H9 (cell line): Measurements from ENCODE around the gene CENPA. TPM values are rescaled to one million over a fixed set of nuclear protein-coding genes. Genes with fewer than 3 reads are reported as not detected.
A peak's percentile ranks its signal among the peaks of the same experiment; 100 is the strongest.

Experiments
- DNase-seq: peaks from one replicate; pipeline ENCODE4 v3.0.0-alpha.2; 2017
- H2AFZ ChIP-seq: one replicate; pipeline ENCODE4 v1.6.1; 2013; ENCODE audit warnings: mild to moderate bottlenecking, low read length, control low read depth, moderate library complexity
- H2AK5ac ChIP-seq: 2 replicates; pipeline ENCODE4 v1.6.1; 2013; ENCODE audit warnings: low read length, control low read depth, mixed read lengths; ENCODE audit not compliant: insufficient read length
- H2BK120ac ChIP-seq: one replicate; pipeline ENCODE4 v1.6.1; 2013; ENCODE audit warnings: low read depth, mild to moderate bottlenecking, low read length, control low read depth, inconsistent platforms; ENCODE audit not compliant: poor library complexity, severe bottlenecking
- H2BK12ac ChIP-seq: 2 replicates; pipeline ENCODE4 v1.6.1; 2013; ENCODE audit warnings: low read length, control low read depth, mixed read lengths, low read depth; ENCODE audit not compliant: insufficient read length
- H2BK15ac ChIP-seq: 2 replicates; pipeline ENCODE4 v1.6.1; 2013; ENCODE audit warnings: low read depth, low read length, control low read depth
- H2BK20ac ChIP-seq: one replicate; pipeline ENCODE4 v1.6.1; 2013; ENCODE audit warnings: low read depth, mild to moderate bottlenecking, low read length, control low read depth, inconsistent platforms; ENCODE audit not compliant: poor library complexity, severe bottlenecking
- H2BK5ac ChIP-seq: 2 replicates; pipeline ENCODE4 v1.6.1; 2013; ENCODE audit warnings: low read length, control low read depth, mixed read lengths; ENCODE audit not compliant: insufficient read length
- H3K14ac ChIP-seq: 2 replicates; pipeline ENCODE4 v1.6.1; 2013; ENCODE audit warnings: low read length, control low read depth; ENCODE audit not compliant: insufficient read depth
- H3K18ac ChIP-seq: 2 replicates; pipeline ENCODE4 v1.6.1; 2013; ENCODE audit warnings: low read depth, mild to moderate bottlenecking, mixed read lengths, low read length, control low read depth; ENCODE audit not compliant: insufficient read length
- H3K23ac ChIP-seq: 2 replicates; pipeline ENCODE4 v1.6.1; 2013; ENCODE audit warnings: low read length, control low read depth, mixed read lengths, low read depth; ENCODE audit not compliant: insufficient read length
- H3K23me2 ChIP-seq: 2 replicates; pipeline ENCODE4 v1.6.1; 2013; ENCODE audit warnings: low read depth, mild to moderate bottlenecking, mixed read lengths, low read length, control low read depth; ENCODE audit not compliant: insufficient read length, poor library complexity, severe bottlenecking
- H3K27ac ChIP-seq: 2 replicates; pipeline ENCODE4 v1.5.1; 2013; ENCODE audit warnings: low read length, control low read depth, mixed read lengths, low read depth; ENCODE audit not compliant: insufficient read length
- H3K27me3 ChIP-seq: 2 replicates; pipeline ENCODE4 v1.6.1; 2013; ENCODE audit warnings: low read length, control low read depth, inconsistent platforms; ENCODE audit not compliant: insufficient read depth
- H3K4ac ChIP-seq: 2 replicates; pipeline ENCODE4 v1.6.1; 2013; ENCODE audit warnings: low read depth, mild to moderate bottlenecking, control low read depth, inconsistent platforms, low read length, moderate library complexity
- H3K4me1 ChIP-seq: 2 replicates; pipeline ENCODE4 v1.6.1; 2013; ENCODE audit warnings: low read length, control low read depth, inconsistent platforms; ENCODE audit not compliant: insufficient read depth
- H3K4me2 ChIP-seq: 2 replicates; pipeline ENCODE4 v1.6.1; 2013; ENCODE audit warnings: low read length, control low read depth, mixed read lengths; ENCODE audit not compliant: insufficient read length, insufficient read depth
- H3K56ac ChIP-seq: 2 replicates; pipeline ENCODE4 v1.6.1; 2013; ENCODE audit warnings: low read depth, mild to moderate bottlenecking, mixed read lengths, low read length, control low read depth; ENCODE audit not compliant: insufficient read length
- H3K79me1 ChIP-seq: 2 replicates; pipeline ENCODE4 v1.6.1; 2013; ENCODE audit warnings: low read depth, mild to moderate bottlenecking, moderate library complexity, low read length, control low read depth, inconsistent platforms; ENCODE audit not compliant: insufficient read depth, poor library complexity, severe bottlenecking
- H3K79me2 ChIP-seq: 2 replicates; pipeline ENCODE4 v1.6.1; 2013; ENCODE audit warnings: low read length, control low read depth, inconsistent platforms; ENCODE audit not compliant: insufficient read depth
- H3K9ac ChIP-seq: 2 replicates; pipeline ENCODE4 v1.6.1; 2013; ENCODE audit warnings: low read length, control low read depth, mixed read lengths; ENCODE audit not compliant: insufficient read length; ENCODE audit errors: extremely low read depth
- H3K9me3 ChIP-seq: one replicate; pipeline ENCODE4 v1.6.1; 2013; ENCODE audit warnings: low read depth, low read length, inconsistent platforms; ENCODE audit not compliant: control insufficient read depth
- H3T11ph ChIP-seq: one replicate; pipeline ENCODE4 v1.6.1; 2013; ENCODE audit warnings: mild to moderate bottlenecking, low read length, control low read depth, inconsistent platforms
- H4K20me1 ChIP-seq: one replicate; pipeline ENCODE4 v1.6.1; 2013; ENCODE audit not compliant: control insufficient read depth, insufficient read length, insufficient read depth
- H4K5ac ChIP-seq: 2 replicates; pipeline ENCODE4 v1.6.1; 2013; ENCODE audit warnings: low read depth, mild to moderate bottlenecking, mixed read lengths, low read length, control low read depth; ENCODE audit not compliant: insufficient read length
- H4K8ac ChIP-seq: replicated peaks from 2 replicates; pipeline ENCODE4 v1.6.1; 2013; ENCODE audit warnings: low read length, control low read depth, mixed read lengths, low read depth; ENCODE audit not compliant: insufficient read length
- H4K91ac ChIP-seq: 2 replicates; pipeline ENCODE4 v1.6.1; 2013; ENCODE audit warnings: low read depth, mild to moderate bottlenecking, moderate library complexity, mixed read lengths, low read length, control low read depth; ENCODE audit not compliant: insufficient read length
- H3K27ac Mint-ChIP-seq, 3 experiments: 2 replicates in 2 of 3; 3 replicates in 1 of 3; pipeline ENCODE4 v1.8.0; 2020 to 2021; ENCODE audit warnings: mixed read lengths in 3 of 3, mild to moderate bottlenecking in 1 of 3, moderate library complexity in 1 of 3
- H3K27me3 Mint-ChIP-seq: 2 replicates; pipeline ENCODE4 v1.8.0; 2021; ENCODE audit warnings: low read depth, mild to moderate bottlenecking, moderate library complexity, mixed read lengths
- H3K36me3 Mint-ChIP-seq, 3 experiments: 2 replicates in 2 of 3; 3 replicates in 1 of 3; pipeline ENCODE4 v1.8.0; 2020 to 2021; ENCODE audit warnings: low read depth in 3 of 3, mixed read lengths in 3 of 3; ENCODE audit not compliant: insufficient read depth in 1 of 3
- H3K4me1 Mint-ChIP-seq, 2 experiments: 2 replicates each; pipeline ENCODE4 v1.8.0; 2020; ENCODE audit warnings: mixed read lengths in 2 of 2
- H3K4me3 Mint-ChIP-seq, 2 experiments: 2 replicates in 1 of 2; 3 replicates in 1 of 2; pipeline ENCODE4 v1.8.0; 2020 to 2021; ENCODE audit warnings: mild to moderate bottlenecking in 2 of 2, mixed read lengths in 2 of 2, moderate library complexity in 1 of 2
- H3K9me3 Mint-ChIP-seq, 2 experiments: 2 replicates in 1 of 2; 3 replicates in 1 of 2; pipeline ENCODE4 v1.8.0; 2020; ENCODE audit warnings: mild to moderate bottlenecking in 2 of 2, mixed read lengths in 2 of 2, moderate library complexity in 1 of 2
- WGBS: extraction: QIAGEN DNeasy Blood & Tissue Kit; methylation state at CpG from one replicate; pipeline ENCODE4 v1.1.7; 2013; ENCODE audit warnings: missing lambda C conversion rate, low lambda C conversion rate, mixed read lengths; ENCODE audit not compliant: insufficient read length; ENCODE audit errors: extremely low coverage; 5-methylcytosine and 5-hydroxymethylcytosine counted together
- total RNA-seq: library from RNA; stranded (reverse); gene quantifications from 2 replicates; pipeline ENCODE4 v1.2.1, GENCODE V29; 2021
- TF ChIP-seq, protein P1 (sequence below): fragments of 200-600 bp; sonication (generic); conservative IDR thresholded peaks from 3 replicates; pipeline ENCODE4 v1.8.0; 2021; ENCODE audit warnings: antibody characterized with exemption, mild to moderate bottlenecking

The CENPA gene
- total RNA-seq, 1 experiment from 2014 or later = 19.3 TPM

DNA sequence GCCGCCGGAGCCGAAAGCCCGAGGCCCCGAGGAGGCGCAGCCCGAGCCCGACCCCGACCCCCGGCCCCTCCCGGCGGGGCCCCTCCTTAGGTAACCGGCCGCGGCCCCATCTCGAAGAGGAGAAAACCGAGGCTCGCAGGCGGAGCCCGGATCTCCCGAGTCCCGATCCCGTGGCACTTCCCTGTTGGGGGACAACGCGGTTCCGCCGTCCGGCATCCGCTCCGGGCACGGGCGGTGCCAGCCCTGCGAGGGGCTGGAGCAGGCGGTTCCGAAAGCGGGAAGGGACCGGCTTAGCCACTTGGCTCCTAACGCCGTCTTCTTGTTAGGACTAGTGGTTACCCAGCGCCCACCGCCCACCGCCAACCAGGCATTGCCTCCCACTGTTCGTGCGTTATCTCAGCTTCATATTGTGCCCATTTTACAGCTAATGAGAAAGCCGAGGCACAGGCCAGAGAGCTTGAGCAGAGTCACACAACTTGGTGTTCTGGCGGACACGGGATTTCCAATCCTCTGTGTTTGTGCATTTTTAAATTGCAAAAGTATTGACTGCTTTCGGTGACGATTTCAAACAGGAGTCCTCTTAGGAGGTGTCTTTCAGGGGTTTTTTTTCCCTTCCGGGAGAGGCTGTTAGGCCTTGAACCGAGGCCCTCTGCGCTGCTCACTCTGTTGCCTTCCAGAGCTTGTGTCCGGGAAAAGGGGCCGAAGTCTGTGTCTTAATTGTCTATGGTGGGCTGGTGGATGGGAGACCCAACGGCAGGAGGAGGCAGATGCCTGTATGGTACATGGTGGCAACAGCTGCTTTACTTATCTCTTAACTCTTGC lies 562 bp downstream of the CENPA start:
- Histone ChIP-seq H4K91ac (no peak overlapping the region), H3T11ph (no peak overlapping the region), H3K56ac (no peak overlapping the region), H2BK12ac (no peak overlapping the region), H3K79me2 (peaks cover 3% of the 10 kb centered on the region; the same call in 1 of the 2 replicates), H3K23ac (no peak overlapping the region), H3K18ac (no peak overlapping the region), H2AFZ (no peak overlapping the region), H4K20me1 (no peaks in the 10 kb centered on the region), H2BK120ac (no peak overlapping the region), H4K5ac (no peak overlapping the region), H3K27me3 (no peaks in the 10 kb centered on the region), H3K23me2 (peaks cover 7% of the 10 kb centered on the region), H2AK5ac (no peak overlapping the region), H3K9me3 (no peaks in the 10 kb centered on the region), H2BK5ac (no peak overlapping the region), H3K4me1 (no peaks in the 10 kb centered on the region; the same call in 1 of the 2 replicates), H3K4me2 (peak overlapping the region; percentile 77), H3K4ac (no peak overlapping the region), H3K79me1 (peaks cover 4% of the 10 kb centered on the region), H3K27ac (no peak overlapping the region), H2BK20ac (no peak overlapping the region), H4K8ac (no peak overlapping the region), H3K14ac (peak overlapping the region; percentile 67; the same call in 1 of the 2 replicates), H2BK15ac (no peak overlapping the region), H3K9ac (peak overlapping the region; percentile 80)
- Mint-ChIP-seq H3K9me3 (no peaks in the 10 kb centered on the region), H3K27ac (peak overlapping the region in 1 of 3 experiments; percentile 60; a peak in 1 of 7 replicates), H3K4me1 (peaks cover 15 to 21% of the 10 kb centered on the region in 2 experiments), H3K27me3 (peaks cover 7% of the 10 kb centered on the region; the same call in 1 of the 2 replicates), H3K4me3 (peak overlapping the region; percentile 71 to 90), H3K36me3 (peaks cover 21 to 32% (median 29%) of the 10 kb centered on the region in 3 experiments)
- TF ChIP-seq, protein P1, sequence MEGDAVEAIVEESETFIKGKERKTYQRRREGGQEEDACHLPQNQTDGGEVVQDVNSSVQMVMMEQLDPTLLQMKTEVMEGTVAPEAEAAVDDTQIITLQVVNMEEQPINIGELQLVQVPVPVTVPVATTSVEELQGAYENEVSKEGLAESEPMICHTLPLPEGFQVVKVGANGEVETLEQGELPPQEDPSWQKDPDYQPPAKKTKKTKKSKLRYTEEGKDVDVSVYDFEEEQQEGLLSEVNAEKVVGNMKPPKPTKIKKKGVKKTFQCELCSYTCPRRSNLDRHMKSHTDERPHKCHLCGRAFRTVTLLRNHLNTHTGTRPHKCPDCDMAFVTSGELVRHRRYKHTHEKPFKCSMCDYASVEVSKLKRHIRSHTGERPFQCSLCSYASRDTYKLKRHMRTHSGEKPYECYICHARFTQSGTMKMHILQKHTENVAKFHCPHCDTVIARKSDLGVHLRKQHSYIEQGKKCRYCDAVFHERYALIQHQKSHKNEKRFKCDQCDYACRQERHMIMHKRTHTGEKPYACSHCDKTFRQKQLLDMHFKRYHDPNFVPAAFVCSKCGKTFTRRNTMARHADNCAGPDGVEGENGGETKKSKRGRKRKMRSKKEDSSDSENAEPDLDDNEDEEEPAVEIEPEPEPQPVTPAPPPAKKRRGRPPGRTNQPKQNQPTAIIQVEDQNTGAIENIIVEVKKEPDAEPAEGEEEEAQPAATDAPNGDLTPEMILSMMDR = no peak
- no peak for DNase-seq
- no CpG with 5 or more reads among the region's 55 CpGs for WGBS
